ENCODE measurements around the gene ERG. TPM values are rescaled to one million over a fixed set of nuclear protein-coding genes. Genes with fewer than 3 reads are reported as not detected.

ERG gene
- total and polyA plus RNA-seq, 4 donors: 3.3 to 6.0 (median 4.1) TPM

DNA sequence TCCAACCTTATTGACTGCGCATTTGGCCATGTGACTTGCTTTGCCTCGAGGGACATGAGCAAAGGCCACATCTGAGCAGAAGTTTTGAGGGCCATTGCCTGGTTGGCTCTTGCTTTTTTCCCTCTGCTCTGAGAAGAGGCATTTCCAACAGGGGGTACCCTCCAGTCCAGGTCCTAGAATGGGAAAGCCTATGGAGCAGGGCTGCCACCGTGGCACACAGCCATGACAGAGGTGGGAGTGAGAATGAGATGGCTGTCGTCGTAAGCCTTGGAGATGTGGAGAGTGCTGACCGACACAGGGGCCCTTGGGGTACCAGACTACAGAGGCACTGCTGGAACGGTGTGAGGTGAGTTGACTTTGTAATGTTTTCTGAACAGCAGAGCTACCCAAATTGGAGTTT lies 138.4 kb downstream of the ERG start:
- Histone ChIP-seq H3K36me3 (ENCODE audit: control insufficient read depth in 4 of 4, insufficient read depth in 3 of 4, low read depth in 1 of 4, low read length in 3 of 4) (no peaks in the 10 kb centered on the region), H3K4me1 (ENCODE audit: control insufficient read depth in 4 of 4, insufficient read depth in 4 of 4, low read length in 3 of 4) (peaks cover 0 to 3% (median 0%) of the 10 kb centered on the region in 4 donors), H3K27me3 (ENCODE audit: control insufficient read depth in 4 of 4, insufficient read depth in 4 of 4, low read length in 3 of 4) (peaks cover 0 to 2% (median 0%) of the 10 kb centered on the region in 4 donors), H3K9ac (ENCODE audit: low read depth in 1 of 2, low read length in 2 of 2) (no peak overlapping the region), H3K4me3 (ENCODE audit: low read depth in 1 of 3, low read length in 3 of 3) (no peak overlapping the region), H3K9me3 (ENCODE audit: control insufficient read depth in 4 of 4, low read length in 3 of 4) (no peaks in the 10 kb centered on the region), H3K27ac (ENCODE audit: low read depth in 1 of 2, low read length in 2 of 2) (no peak overlapping the region)
- WGBS: 79% methylated on average over 7 of the region's 7 CpGs
- no peak for DNase-seq (ENCODE audit: low spot score)
- TF ChIP-seq RXRA (IDR thresholded peaks at IDR 0.05) (no peak), FOXA1 (IDR thresholded peaks at IDR 0.05) (no peak), GABPA (IDR thresholded peaks at IDR 0.05 in 1 of 2, conservative IDR thresholded peaks at IDR 0.05 in 1 of 2) (no peak), TAF1 (conservative IDR thresholded peaks at IDR 0.05) (no peak), EGR1 (IDR thresholded peaks at IDR 0.05; ENCODE audit: low read depth in 2 of 2) (no peak), ATF3 (IDR thresholded peaks at IDR 0.05) (no peak), JUND (IDR thresholded peaks at IDR 0.05) (no peak), MAX (IDR thresholded peaks at IDR 0.05) (no peak), YY1 (IDR thresholded peaks at IDR 0.05) (no peak), HNF4G (IDR thresholded peaks at IDR 0.05) (no peak)
- TF ChIP-seq, protein P1, sequence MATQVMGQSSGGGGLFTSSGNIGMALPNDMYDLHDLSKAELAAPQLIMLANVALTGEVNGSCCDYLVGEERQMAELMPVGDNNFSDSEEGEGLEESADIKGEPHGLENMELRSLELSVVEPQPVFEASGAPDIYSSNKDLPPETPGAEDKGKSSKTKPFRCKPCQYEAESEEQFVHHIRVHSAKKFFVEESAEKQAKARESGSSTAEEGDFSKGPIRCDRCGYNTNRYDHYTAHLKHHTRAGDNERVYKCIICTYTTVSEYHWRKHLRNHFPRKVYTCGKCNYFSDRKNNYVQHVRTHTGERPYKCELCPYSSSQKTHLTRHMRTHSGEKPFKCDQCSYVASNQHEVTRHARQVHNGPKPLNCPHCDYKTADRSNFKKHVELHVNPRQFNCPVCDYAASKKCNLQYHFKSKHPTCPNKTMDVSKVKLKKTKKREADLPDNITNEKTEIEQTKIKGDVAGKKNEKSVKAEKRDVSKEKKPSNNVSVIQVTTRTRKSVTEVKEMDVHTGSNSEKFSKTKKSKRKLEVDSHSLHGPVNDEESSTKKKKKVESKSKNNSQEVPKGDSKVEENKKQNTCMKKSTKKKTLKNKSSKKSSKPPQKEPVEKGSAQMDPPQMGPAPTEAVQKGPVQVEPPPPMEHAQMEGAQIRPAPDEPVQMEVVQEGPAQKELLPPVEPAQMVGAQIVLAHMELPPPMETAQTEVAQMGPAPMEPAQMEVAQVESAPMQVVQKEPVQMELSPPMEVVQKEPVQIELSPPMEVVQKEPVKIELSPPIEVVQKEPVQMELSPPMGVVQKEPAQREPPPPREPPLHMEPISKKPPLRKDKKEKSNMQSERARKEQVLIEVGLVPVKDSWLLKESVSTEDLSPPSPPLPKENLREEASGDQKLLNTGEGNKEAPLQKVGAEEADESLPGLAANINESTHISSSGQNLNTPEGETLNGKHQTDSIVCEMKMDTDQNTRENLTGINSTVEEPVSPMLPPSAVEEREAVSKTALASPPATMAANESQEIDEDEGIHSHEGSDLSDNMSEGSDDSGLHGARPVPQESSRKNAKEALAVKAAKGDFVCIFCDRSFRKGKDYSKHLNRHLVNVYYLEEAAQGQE (IDR thresholded peaks at IDR 0.05): no peak
- TF ChIP-seq, protein P2, sequence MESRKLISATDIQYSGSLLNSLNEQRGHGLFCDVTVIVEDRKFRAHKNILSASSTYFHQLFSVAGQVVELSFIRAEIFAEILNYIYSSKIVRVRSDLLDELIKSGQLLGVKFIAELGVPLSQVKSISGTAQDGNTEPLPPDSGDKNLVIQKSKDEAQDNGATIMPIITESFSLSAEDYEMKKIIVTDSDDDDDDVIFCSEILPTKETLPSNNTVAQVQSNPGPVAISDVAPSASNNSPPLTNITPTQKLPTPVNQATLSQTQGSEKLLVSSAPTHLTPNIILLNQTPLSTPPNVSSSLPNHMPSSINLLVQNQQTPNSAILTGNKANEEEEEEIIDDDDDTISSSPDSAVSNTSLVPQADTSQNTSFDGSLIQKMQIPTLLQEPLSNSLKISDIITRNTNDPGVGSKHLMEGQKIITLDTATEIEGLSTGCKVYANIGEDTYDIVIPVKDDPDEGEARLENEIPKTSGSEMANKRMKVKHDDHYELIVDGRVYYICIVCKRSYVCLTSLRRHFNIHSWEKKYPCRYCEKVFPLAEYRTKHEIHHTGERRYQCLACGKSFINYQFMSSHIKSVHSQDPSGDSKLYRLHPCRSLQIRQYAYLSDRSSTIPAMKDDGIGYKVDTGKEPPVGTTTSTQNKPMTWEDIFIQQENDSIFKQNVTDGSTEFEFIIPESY (IDR thresholded peaks at IDR 0.05): no peak
- TF ChIP-seq, protein P3, sequence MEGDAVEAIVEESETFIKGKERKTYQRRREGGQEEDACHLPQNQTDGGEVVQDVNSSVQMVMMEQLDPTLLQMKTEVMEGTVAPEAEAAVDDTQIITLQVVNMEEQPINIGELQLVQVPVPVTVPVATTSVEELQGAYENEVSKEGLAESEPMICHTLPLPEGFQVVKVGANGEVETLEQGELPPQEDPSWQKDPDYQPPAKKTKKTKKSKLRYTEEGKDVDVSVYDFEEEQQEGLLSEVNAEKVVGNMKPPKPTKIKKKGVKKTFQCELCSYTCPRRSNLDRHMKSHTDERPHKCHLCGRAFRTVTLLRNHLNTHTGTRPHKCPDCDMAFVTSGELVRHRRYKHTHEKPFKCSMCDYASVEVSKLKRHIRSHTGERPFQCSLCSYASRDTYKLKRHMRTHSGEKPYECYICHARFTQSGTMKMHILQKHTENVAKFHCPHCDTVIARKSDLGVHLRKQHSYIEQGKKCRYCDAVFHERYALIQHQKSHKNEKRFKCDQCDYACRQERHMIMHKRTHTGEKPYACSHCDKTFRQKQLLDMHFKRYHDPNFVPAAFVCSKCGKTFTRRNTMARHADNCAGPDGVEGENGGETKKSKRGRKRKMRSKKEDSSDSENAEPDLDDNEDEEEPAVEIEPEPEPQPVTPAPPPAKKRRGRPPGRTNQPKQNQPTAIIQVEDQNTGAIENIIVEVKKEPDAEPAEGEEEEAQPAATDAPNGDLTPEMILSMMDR (IDR thresholded peaks at IDR 0.05; ENCODE audit: low read depth, low read length, missing input control): no peak

DNA sequence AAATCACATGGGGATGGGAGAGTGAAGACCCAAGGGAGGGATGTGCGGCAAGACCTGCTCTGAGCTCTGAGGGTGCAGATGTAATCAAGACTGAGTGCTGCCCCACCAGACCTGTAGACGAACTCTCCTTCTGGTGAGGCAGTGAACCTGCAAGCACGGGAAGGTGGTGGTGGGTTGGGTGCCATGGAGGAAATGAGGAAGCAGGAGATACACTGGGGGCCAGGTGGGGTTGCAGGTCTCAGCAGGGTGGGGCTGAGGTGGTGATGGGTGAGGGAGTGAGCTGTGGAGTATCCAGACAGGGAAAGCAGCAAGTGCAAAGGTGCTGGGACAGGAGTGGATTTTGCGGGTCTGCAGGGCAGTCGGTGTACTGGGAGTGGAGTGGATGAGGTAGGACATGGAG lies 139.2 kb downstream of the ERG start:
- no peak for DNase-seq (ENCODE audit: low spot score)

More for the DNA sequence above, 139.2 kb downstream of the ERG start:
- Histone ChIP-seq H3K9ac (ENCODE audit: low read depth in 1 of 2, low read length in 2 of 2) (no peak overlapping the region), H3K9me3 (ENCODE audit: control insufficient read depth in 4 of 4, low read length in 3 of 4) (no peaks in the 10 kb centered on the region), H3K4me1 (ENCODE audit: control insufficient read depth in 4 of 4, insufficient read depth in 4 of 4, low read length in 3 of 4) (peaks cover 0 to 3% (median 0%) of the 10 kb centered on the region in 4 donors), H3K36me3 (ENCODE audit: control insufficient read depth in 4 of 4, insufficient read depth in 3 of 4, low read depth in 1 of 4, low read length in 3 of 4) (no peaks in the 10 kb centered on the region), H3K27ac (ENCODE audit: low read depth in 1 of 2, low read length in 2 of 2) (no peak overlapping the region), H3K27me3 (ENCODE audit: control insufficient read depth in 4 of 4, insufficient read depth in 4 of 4, low read length in 3 of 4) (peaks cover 0 to 2% (median 0%) of the 10 kb centered on the region in 4 donors), H3K4me3 (ENCODE audit: low read depth in 1 of 3, low read length in 3 of 3) (no peak overlapping the region)
- 83% methylated on average over 5 of the region's 5 CpGs for WGBS
- no peak for TF ChIP-seq EGR1 (IDR thresholded peaks at IDR 0.05; ENCODE audit: low read depth in 2 of 2)
